Urinary bladder (tissue), 4 donors: ENCODE results near the gene CD1D. TPM values are rescaled to one million over a fixed set of nuclear protein-coding genes. Genes with fewer than 3 reads are reported as not detected.

ENCODE experiments used
- DNase-seq: peaks from one replicate; pipeline ENCODE4 v3.0.0-alpha.2; 2015; ENCODE audit errors: extremely low spot score
- H3K27ac ChIP-seq: one replicate; pipeline ENCODE4 v1.5.1; 2013; ENCODE audit warnings: low read depth, mild to moderate bottlenecking, moderate library complexity
- H3K36me3 ChIP-seq: one replicate; pipeline ENCODE4 v1.6.1; 2013; ENCODE audit warnings: mild to moderate bottlenecking, moderate library complexity; ENCODE audit not compliant: insufficient read depth
- H3K4me1 ChIP-seq: one replicate; pipeline ENCODE4 v1.6.1; 2013; ENCODE audit warnings: mild to moderate bottlenecking, moderate library complexity; ENCODE audit not compliant: insufficient read depth
- H3K4me3 ChIP-seq: one replicate; pipeline ENCODE4 v1.5.1; 2013; ENCODE audit warnings: low read depth, low read length
- WGBS: extraction: QIAGEN DNeasy Blood & Tissue Kit; methylation state at CpG from one replicate; pipeline ENCODE4 v1.1.7; 2013; 5-methylcytosine and 5-hydroxymethylcytosine counted together
- polyA plus RNA-seq: library from polyadenylated mRNA; stranded (reverse); fragments of 200-250 nt; gene quantifications from one replicate; pipeline ENCODE4 v1.2.3, GENCODE V29; 2013
- total RNA-seq: library from RNA; depleted of rRNA; stranded (reverse); fragments of >200 nt; gene quantifications from one replicate; pipeline ENCODE4 v1.2.3, GENCODE V29; 2014
- donor health status: healthy with polysubstance abuse.
- donor health status: healthy.

CD1D gene
- total and polyA plus RNA-seq, 2 donors: 1.6 to 2.7 TPM

GRCh38 chr1:158227904-158228623 lies 47.4 kb downstream of the CD1D start:
- Histone ChIP-seq H3K36me3 (no peaks in the 10 kb centered on the region), H3K4me1 (no peaks in the 10 kb centered on the region), H3K4me3 (no peak overlapping the region), H3K27ac (no peak overlapping the region)
- no peak for DNase-seq
- WGBS: 86% methylated on average over 2 of the region's 2 CpGs

Other genes with a start within 250 kb of the CD1D start
- 48.6 TPM for gene KIRREL1, start 187.2 kb upstream of the CD1D start, total RNA-seq
- gene KIRREL1, start 187.2 kb upstream of the CD1D start, polyA plus RNA-seq: 37.1 TPM
- gene CD1A, start 73.5 kb downstream of the CD1D start, total RNA-seq: not detected
- gene CD1A, start 73.5 kb downstream of the CD1D start, polyA plus RNA-seq: 0.05 TPM
- gene CD1C, start 109.0 kb downstream of the CD1D start, total RNA-seq: 2.9 TPM
- 0.70 TPM for gene CD1C, start 109.0 kb downstream of the CD1D start, polyA plus RNA-seq
- gene CD1B, start 150.6 kb downstream of the CD1D start, total RNA-seq: not detected
- 0.09 TPM for gene CD1B, start 150.6 kb downstream of the CD1D start, polyA plus RNA-seq
- gene CD1E, start 173.0 kb downstream of the CD1D start, total RNA-seq: 0.69 TPM
- 1.0 TPM for gene CD1E, start 173.0 kb downstream of the CD1D start, polyA plus RNA-seq
- gene OR10T2, start 218.6 kb downstream of the CD1D start, total RNA-seq: not detected
- gene OR10T2, start 218.6 kb downstream of the CD1D start, polyA plus RNA-seq: not detected
- gene OR10K2, start 245.3 kb downstream of the CD1D start, total RNA-seq: not detected
- not detected for gene OR10K2, start 245.3 kb downstream of the CD1D start, polyA plus RNA-seq